ENCODE measurements around the gene DAPL1. TPM values are rescaled to one million over a fixed set of nuclear protein-coding genes. Genes with fewer than 3 reads are reported as not detected.

The DAPL1 gene
- polyA plus RNA-seq, 3 donors, result not detected

DNA sequence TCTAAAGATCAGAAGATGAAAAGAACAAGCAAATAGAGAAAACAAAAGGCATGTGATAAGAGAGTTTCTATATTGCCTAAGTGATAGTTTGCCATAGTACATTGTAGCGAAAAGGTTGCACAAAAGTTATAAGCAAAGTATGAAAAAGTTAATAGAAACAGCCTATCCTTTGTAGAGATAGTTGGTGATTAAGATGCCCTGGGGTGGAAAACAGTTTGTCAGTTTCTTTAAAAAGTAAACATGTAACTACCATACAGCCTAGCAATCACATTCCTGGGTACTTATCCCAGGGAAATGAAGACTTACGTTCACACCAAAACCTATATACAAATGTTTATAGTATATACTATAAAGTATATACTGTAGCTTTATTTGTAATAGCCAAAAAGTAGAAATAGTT lies 16.9 kb upstream of the DAPL1 start:
- TF ChIP-seq, protein P1, sequence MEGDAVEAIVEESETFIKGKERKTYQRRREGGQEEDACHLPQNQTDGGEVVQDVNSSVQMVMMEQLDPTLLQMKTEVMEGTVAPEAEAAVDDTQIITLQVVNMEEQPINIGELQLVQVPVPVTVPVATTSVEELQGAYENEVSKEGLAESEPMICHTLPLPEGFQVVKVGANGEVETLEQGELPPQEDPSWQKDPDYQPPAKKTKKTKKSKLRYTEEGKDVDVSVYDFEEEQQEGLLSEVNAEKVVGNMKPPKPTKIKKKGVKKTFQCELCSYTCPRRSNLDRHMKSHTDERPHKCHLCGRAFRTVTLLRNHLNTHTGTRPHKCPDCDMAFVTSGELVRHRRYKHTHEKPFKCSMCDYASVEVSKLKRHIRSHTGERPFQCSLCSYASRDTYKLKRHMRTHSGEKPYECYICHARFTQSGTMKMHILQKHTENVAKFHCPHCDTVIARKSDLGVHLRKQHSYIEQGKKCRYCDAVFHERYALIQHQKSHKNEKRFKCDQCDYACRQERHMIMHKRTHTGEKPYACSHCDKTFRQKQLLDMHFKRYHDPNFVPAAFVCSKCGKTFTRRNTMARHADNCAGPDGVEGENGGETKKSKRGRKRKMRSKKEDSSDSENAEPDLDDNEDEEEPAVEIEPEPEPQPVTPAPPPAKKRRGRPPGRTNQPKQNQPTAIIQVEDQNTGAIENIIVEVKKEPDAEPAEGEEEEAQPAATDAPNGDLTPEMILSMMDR (IDR thresholded peaks at IDR 0.05), result no peak
- no peak overlapping the region for H3K4me3 ChIP-seq (replicated peaks in 1 of 3; ENCODE audit: low read depth in 2 of 3, low read length in 3 of 3)
- intact Hi-C loops (cut with micrococcal nuclease), result no loop called here
- H3K27me3 ChIP-seq (ENCODE audit: control insufficient read depth in 2 of 2, insufficient read depth in 2 of 2, low read length in 2 of 2), result no peaks in the 10 kb centered on the region
- H3K27ac ChIP-seq (ENCODE audit: low read depth in 1 of 2, low read length in 2 of 2), result no peak overlapping the region
- Mint-ChIP-seq H3K36me3 (no peaks in the 10 kb centered on the region), H3K4me1 (no peaks in the 10 kb centered on the region), H3K4me3 (no peak overlapping the region), H3K9me3 (peaks cover 0 to 3% (median 0%) of the 10 kb centered on the region in 7 donors), H3K27ac (no peak overlapping the region), H3K27me3 (ENCODE audit: low read depth in 3 of 3) (peaks cover 0 to 4% (median 0%) of the 10 kb centered on the region in 3 donors)
- WGBS (ENCODE audit: insufficient coverage), result no CpG with 5 or more reads among the region's 2 CpGs
- no peak for DNase-seq
- H3K4me1 ChIP-seq (ENCODE audit: control insufficient read depth in 1 of 2, insufficient read depth in 2 of 2, low read length in 2 of 2), result no peaks in the 10 kb centered on the region
- H3K9me3 ChIP-seq (replicated peaks in 1 of 2; ENCODE audit: control insufficient read depth in 1 of 2, insufficient read depth in 1 of 2, low read length in 2 of 2), result no peaks in the 10 kb centered on the region
- no peak overlapping the region for H3K4me2 ChIP-seq (replicated peaks; ENCODE audit: extremely low read depth, low read length, poor library complexity, severe bottlenecking)
- H2AFZ ChIP-seq (ENCODE audit: insufficient read depth, low read depth, low read length, poor library complexity, severe bottlenecking), result no peak overlapping the region
- H3K36me3 ChIP-seq (replicated peaks in 1 of 2; ENCODE audit: control insufficient read depth in 1 of 2, insufficient read depth in 2 of 2, low read length in 2 of 2), result no peaks in the 10 kb centered on the region
- H3K9ac ChIP-seq (ENCODE audit: insufficient read depth, low read length, poor library complexity, severe bottlenecking), result no peak overlapping the region
- H4K20me1 ChIP-seq (ENCODE audit: insufficient read depth, low read length), result no peaks in the 10 kb centered on the region
- no peaks in the 10 kb centered on the region for H3K79me2 ChIP-seq (ENCODE audit: insufficient read depth, low read length)

GRCh38 chr2:158779621-158780020 lies 15.5 kb upstream of the DAPL1 start:
- DNase-seq, result no peak
- Histone ChIP-seq H3K4me1 (ENCODE audit: control insufficient read depth in 1 of 2, insufficient read depth in 2 of 2, low read length in 2 of 2) (no peaks in the 10 kb centered on the region), H3K27ac (ENCODE audit: low read depth in 1 of 2, low read length in 2 of 2) (no peak overlapping the region), H3K36me3 (replicated peaks in 1 of 2; ENCODE audit: control insufficient read depth in 1 of 2, insufficient read depth in 2 of 2, low read length in 2 of 2) (no peaks in the 10 kb centered on the region), H3K27me3 (ENCODE audit: control insufficient read depth in 2 of 2, insufficient read depth in 2 of 2, low read length in 2 of 2) (no peaks in the 10 kb centered on the region), H4K20me1 (ENCODE audit: insufficient read depth, low read length) (no peaks in the 10 kb centered on the region), H3K9ac (ENCODE audit: insufficient read depth, low read length, poor library complexity, severe bottlenecking) (no peak overlapping the region), H3K9me3 (replicated peaks in 1 of 2; ENCODE audit: control insufficient read depth in 1 of 2, insufficient read depth in 1 of 2, low read length in 2 of 2) (no peaks in the 10 kb centered on the region), H3K79me2 (ENCODE audit: insufficient read depth, low read length) (no peaks in the 10 kb centered on the region), H2AFZ (ENCODE audit: insufficient read depth, low read depth, low read length, poor library complexity, severe bottlenecking) (no peak overlapping the region), H3K4me2 (replicated peaks; ENCODE audit: extremely low read depth, low read length, poor library complexity, severe bottlenecking) (no peak overlapping the region), H3K4me3 (replicated peaks in 1 of 3; ENCODE audit: low read depth in 2 of 3, low read length in 3 of 3) (no peak overlapping the region)
- TF ChIP-seq, protein P1 (IDR thresholded peaks at IDR 0.05), result no peak
- Mint-ChIP-seq H3K27ac (no peak overlapping the region), H3K4me3 (no peak overlapping the region), H3K4me1 (no peaks in the 10 kb centered on the region), H3K9me3 (peaks cover 0 to 3% (median 0%) of the 10 kb centered on the region in 7 donors), H3K36me3 (no peaks in the 10 kb centered on the region), H3K27me3 (ENCODE audit: low read depth in 3 of 3) (peaks cover 0 to 4% (median 0%) of the 10 kb centered on the region in 3 donors)
- 100% methylated on average over 1 of the region's 1 CpG for WGBS (ENCODE audit: insufficient coverage)
- intact Hi-C loops (cut with micrococcal nuclease), result no loop called here

All from CD14-positive monocyte (primary cell).